KMS-11 (cell line): ENCODE data around the gene FAM171A2.

Source experiments
- H2AFZ ChIP-seq: fragments of 200-600 bp; sonication (generic); 2 replicates; pipeline ENCODE4 v1.6.1; 2016; ENCODE audit warnings: antibody characterized with exemption, mixed run types, low read depth
- H3K27ac ChIP-seq: fragments of 200-600 bp; sonication (generic); 2 replicates; pipeline ENCODE4 v1.6.1; 2016; ENCODE audit warnings: mild to moderate bottlenecking, mixed run types
- H3K27me3 ChIP-seq: fragments of 200-600 bp; sonication (generic); 2 replicates; pipeline ENCODE4 v1.6.1; 2017; ENCODE audit warnings: mild to moderate bottlenecking, low read depth, mixed run types, moderate library complexity; ENCODE audit not compliant: insufficient read depth
- H3K36me3 ChIP-seq: fragments of 200-600 bp; sonication (generic); 2 replicates; pipeline ENCODE4 v1.6.1; 2017; ENCODE audit warnings: mild to moderate bottlenecking, mixed run types; ENCODE audit not compliant: insufficient read depth
- H3K4me1 ChIP-seq: fragments of 200-600 bp; sonication (generic); 2 replicates; pipeline ENCODE4 v1.6.1; 2016; ENCODE audit warnings: mild to moderate bottlenecking, low read depth, mixed run types; ENCODE audit not compliant: poor library complexity, severe bottlenecking
- H3K4me2 ChIP-seq: fragments of 200-600 bp; sonication (generic); 2 replicates; pipeline ENCODE4 v1.7.0; 2016; ENCODE audit warnings: mild to moderate bottlenecking, mixed run types
- H3K4me3 ChIP-seq: fragments of 200-600 bp; sonication (generic); IDR thresholded peaks from 2 replicates; pipeline ENCODE4 v1.6.1; 2017; ENCODE audit warnings: low read depth, low read length, mixed read lengths; ENCODE audit not compliant: insufficient read depth
- H3K79me2 ChIP-seq: fragments of 200-600 bp; sonication (generic); 2 replicates; pipeline ENCODE4 v1.6.1; 2016; ENCODE audit warnings: low read depth, mixed run types; ENCODE audit not compliant: insufficient read depth
- H3K9ac ChIP-seq: fragments of 200-600 bp; sonication (generic); 2 replicates; pipeline ENCODE4 v1.6.1; 2016; ENCODE audit warnings: mild to moderate bottlenecking, mixed run types
- H4K20me1 ChIP-seq: fragments of 200-600 bp; sonication (generic); 2 replicates; pipeline ENCODE4 v1.6.1; 2016; ENCODE audit warnings: mild to moderate bottlenecking, mixed run types; ENCODE audit not compliant: insufficient read depth
- TF ChIP-seq, protein P1 (sequence below): fragments of 200-600 bp; sonication (generic); conservative IDR thresholded peaks from 2 replicates; pipeline ENCODE4 v1.6.1; 2017; ENCODE audit warnings: low read depth, mild to moderate bottlenecking, antibody characterized with exemption, low read length, moderate library complexity, mixed read lengths

The FAM171A2 gene

DNA sequence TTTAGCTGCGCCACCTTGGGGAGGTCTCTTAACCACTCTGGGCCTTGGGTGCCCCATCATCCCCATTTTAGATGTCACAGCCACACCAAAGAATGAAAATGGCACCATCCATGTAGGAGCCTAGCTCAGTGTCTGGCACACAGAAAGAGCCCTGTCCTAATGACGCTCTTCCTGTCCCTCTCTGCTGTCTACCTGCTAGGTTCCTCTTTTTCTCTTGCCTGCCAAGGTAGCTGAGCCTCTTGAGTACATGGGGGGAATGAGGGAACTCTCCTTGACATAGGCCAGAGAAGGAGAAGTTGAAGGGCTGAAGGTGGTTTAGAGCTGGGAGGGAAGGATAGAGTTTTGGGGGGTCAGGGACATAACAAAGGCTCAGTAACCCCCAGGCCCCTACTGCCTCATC lies 53.5 kb downstream of the FAM171A2 start:
- TF ChIP-seq, protein P1, sequence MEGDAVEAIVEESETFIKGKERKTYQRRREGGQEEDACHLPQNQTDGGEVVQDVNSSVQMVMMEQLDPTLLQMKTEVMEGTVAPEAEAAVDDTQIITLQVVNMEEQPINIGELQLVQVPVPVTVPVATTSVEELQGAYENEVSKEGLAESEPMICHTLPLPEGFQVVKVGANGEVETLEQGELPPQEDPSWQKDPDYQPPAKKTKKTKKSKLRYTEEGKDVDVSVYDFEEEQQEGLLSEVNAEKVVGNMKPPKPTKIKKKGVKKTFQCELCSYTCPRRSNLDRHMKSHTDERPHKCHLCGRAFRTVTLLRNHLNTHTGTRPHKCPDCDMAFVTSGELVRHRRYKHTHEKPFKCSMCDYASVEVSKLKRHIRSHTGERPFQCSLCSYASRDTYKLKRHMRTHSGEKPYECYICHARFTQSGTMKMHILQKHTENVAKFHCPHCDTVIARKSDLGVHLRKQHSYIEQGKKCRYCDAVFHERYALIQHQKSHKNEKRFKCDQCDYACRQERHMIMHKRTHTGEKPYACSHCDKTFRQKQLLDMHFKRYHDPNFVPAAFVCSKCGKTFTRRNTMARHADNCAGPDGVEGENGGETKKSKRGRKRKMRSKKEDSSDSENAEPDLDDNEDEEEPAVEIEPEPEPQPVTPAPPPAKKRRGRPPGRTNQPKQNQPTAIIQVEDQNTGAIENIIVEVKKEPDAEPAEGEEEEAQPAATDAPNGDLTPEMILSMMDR: no peak
- Histone ChIP-seq H3K27me3 (peaks cover 63% of the 10 kb centered on the region), H3K4me3 (no peak overlapping the region), H3K4me1 (peaks cover 6% of the 10 kb centered on the region), H4K20me1 (no peaks in the 10 kb centered on the region), H3K4me2 (no peak overlapping the region), H3K27ac (no peak overlapping the region), H3K36me3 (no peaks in the 10 kb centered on the region), H3K9ac (no peak overlapping the region), H2AFZ (no peak overlapping the region), H3K79me2 (no peaks in the 10 kb centered on the region)

DNA sequence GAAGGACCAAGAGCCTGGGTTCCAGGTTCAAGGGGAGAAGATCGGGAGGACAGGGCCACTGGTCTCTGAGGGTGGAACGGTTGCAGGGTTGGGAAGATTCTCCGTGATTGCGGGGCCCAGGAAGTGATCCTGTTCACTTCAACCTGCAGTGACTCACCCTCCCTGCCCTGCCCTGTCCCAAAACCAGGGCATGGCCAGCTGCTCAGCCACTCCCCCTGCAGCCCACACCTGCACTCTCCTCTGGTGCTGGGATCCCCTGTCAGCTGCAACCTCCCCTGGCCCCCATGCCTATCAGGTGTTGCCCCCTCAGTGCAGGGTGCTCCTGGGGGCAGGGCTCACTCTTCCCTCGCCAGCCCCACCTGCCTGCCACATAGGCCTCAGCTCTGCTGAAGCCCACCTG lies 54.2 kb downstream of the FAM171A2 start:
- no peak overlapping the region for H3K9ac ChIP-seq
- H4K20me1 ChIP-seq: no peaks in the 10 kb centered on the region
- no peak overlapping the region for H3K4me3 ChIP-seq
- H3K27me3 ChIP-seq: peaks cover 64% of the 10 kb centered on the region
- H3K36me3 ChIP-seq: no peaks in the 10 kb centered on the region
- no peak overlapping the region; the same call in 1 of the 2 replicates for H3K4me2 ChIP-seq
- H2AFZ ChIP-seq: no peak overlapping the region
- TF ChIP-seq, protein P1: no peak
- H3K4me1 ChIP-seq: peaks cover 6% of the 10 kb centered on the region
- H3K79me2 ChIP-seq: no peaks in the 10 kb centered on the region
- H3K27ac ChIP-seq: no peak overlapping the region

DNA sequence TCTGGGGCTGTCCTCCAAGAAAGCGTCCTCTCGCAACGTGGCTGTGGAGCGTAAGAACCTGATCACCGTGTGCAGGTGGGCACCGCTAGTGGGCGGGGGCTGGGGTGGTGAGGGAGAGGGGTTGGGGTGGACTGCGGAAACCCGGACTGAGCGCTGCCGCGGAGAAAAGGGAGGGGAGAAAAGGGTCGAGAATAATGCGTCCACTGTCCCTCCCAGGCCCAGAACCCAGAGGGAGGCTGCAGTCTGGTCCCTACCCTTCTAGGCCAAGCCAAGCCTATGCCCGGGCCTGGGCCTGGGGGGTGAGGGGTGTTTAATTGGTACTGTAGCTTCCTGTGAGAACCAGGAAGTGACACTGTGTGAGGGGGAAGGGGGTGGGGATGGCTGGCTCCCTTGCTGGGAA lies 54.8 kb downstream of the FAM171A2 start:
- no peak overlapping the region for H2AFZ ChIP-seq
- H3K4me1 ChIP-seq: peaks cover 6% of the 10 kb centered on the region
- peak overlapping the region; percentile 36; the same call in 1 of the 2 replicates for H3K4me2 ChIP-seq
- peaks cover 58% of the 10 kb centered on the region for H3K27me3 ChIP-seq
- no peak overlapping the region for H3K27ac ChIP-seq
- no peaks in the 10 kb centered on the region for H3K36me3 ChIP-seq
- H3K79me2 ChIP-seq: no peaks in the 10 kb centered on the region
- H3K9ac ChIP-seq: no peak overlapping the region
- no peaks in the 10 kb centered on the region for H4K20me1 ChIP-seq
- TF ChIP-seq, protein P1: no peak
- no peak overlapping the region for H3K4me3 ChIP-seq

DNA sequence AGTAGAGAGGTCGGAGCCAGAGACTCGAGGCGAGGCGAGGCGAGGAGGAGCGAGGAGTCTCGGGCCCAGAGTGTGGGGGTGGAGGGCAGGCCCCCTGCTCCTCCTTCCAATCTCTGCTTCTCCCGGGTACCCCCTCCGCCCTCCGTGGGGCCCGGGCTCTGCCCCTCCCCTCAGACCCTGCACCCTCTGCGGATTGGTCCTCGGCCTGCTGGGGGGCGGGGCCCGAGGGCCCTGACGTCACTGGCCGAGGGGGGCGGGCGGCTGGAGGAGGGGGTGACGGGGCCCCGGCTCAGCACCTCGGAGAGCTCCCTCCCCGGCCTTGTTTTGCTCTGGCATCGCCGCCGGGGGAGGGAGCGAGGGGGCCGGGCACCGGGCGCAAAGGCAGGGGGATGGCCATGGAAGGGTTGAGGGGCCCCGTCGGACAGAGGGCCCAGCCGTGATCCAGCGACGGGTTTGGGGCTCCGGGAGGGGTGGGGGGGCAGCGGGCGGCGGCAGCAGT lies 55.3 kb downstream of the FAM171A2 start, which contains the start of gene RUNDC3A:
TSS of gene RUNDC3A (plus strand) at position 282 of the 499 bp plus-strand sequence. CDS start 232 bp downstream, outside the sequence.
- Histone ChIP-seq H3K36me3 (no peaks in the 10 kb centered on the region), H4K20me1 (no peaks in the 10 kb centered on the region), H3K27ac (no peak within 1 kb of the TSS), H3K79me2 (no peaks in the 10 kb centered on the region), H3K4me2 (peak within 1 kb of the TSS; percentile 61; the same call in 1 of the 2 replicates), H3K27me3 (peaks cover 57% of the 10 kb centered on the region), H3K4me3 (no peak within 1 kb of the TSS), H3K4me1 (peaks cover 6% of the 10 kb centered on the region), H2AFZ (no peak within 1 kb of the TSS; the same call in 1 of the 2 replicates), H3K9ac (no peak within 1 kb of the TSS)
- TF ChIP-seq, protein P1: no peak
